ENCODE measurements around the gene TMEM220. TPM values are rescaled to one million over a fixed set of nuclear protein-coding genes. Genes with fewer than 3 reads are reported as not detected.
"Not testable (repeated sequence)": the region's sequence is repeated elsewhere in the genome, so short reads cannot be mapped to it uniquely, and the experiment has no call there.

Gene TMEM220
- total RNA-seq, 4 donors from 2014 or later = 4.5 to 12.1 (median 9.4) TPM

- WGBS = 6% methylated on average over 18 of the region's 18 CpGs
- H3K4me3 ChIP-seq = peak overlapping the region; percentile 96
Observed at GRCh38 chr17:10698096-10698818, 31.6 kb downstream of the TMEM220 start.

GRCh38 chr17:10697092-10698081 is 32.4 kb downstream of the TMEM220 start, which contains the start of the genes ADPRM and SCO1:
Gene ADPRM (plus strand): TSS chr17:10697594. CDS start chr17:10704927, 7,333 bp downstream.
Gene SCO1 (minus strand): TSS chr17:10697533. CDS start chr17:10697507, 26 bp downstream.
- TF ChIP-seq POLR2AphosphoS5 (IDR thresholded peaks at IDR 0.05) (peak; percentile 77 to 96 (median 81)), EP300 (IDR thresholded peaks at IDR 0.05) (no peak), POLR2A (IDR thresholded peaks at IDR 0.05) (peak; percentile 30 to 89), CTCF (IDR thresholded peaks at IDR 0.05) (peak in 1 of 2 donors; percentile 47)
- DNase-seq (ENCODE audit: low spot score in 2 of 2) = peak; percentile 95 to 97
- Histone ChIP-seq H3K27ac (peak within 1 kb of the TSS; percentile 87), H3K4me3 (peak within 1 kb of the TSS; percentile 96), H3K4me1 (peaks cover 26% of the 10 kb centered on the region), H3K9me3 (no peaks in the 10 kb centered on the region), H3K27me3 (no peaks in the 10 kb centered on the region), H3K36me3 (peaks cover 18% of the 10 kb centered on the region)
- WGBS = 1% methylated on average over 23 of the region's 84 CpGs

More at GRCh38 chr17:10698096-10698818, 31.6 kb downstream of the TMEM220 start:
- TF ChIP-seq EP300 (IDR thresholded peaks at IDR 0.05) (no peak), POLR2A (IDR thresholded peaks at IDR 0.05) (no peak), POLR2AphosphoS5 (IDR thresholded peaks at IDR 0.05) (no peak), CTCF (IDR thresholded peaks at IDR 0.05) (no peak)
- Histone ChIP-seq H3K27me3 (no peaks in the 10 kb centered on the region), H3K4me1 (peaks cover 30% of the 10 kb centered on the region), H3K9me3 (no peaks in the 10 kb centered on the region), H3K36me3 (peaks cover 15% of the 10 kb centered on the region), H3K27ac (peak overlapping the region; percentile 87)
- no peak for DNase-seq (ENCODE audit: low spot score in 2 of 2)

- peaks cover 32% of the 10 kb centered on the region for H3K36me3 ChIP-seq
- not testable (repeated sequence) for DNase-seq (ENCODE audit: low spot score in 2 of 2); H3K9me3 ChIP-seq; H3K27me3 ChIP-seq; H3K27ac ChIP-seq
- WGBS = 91% methylated on average over 17 of the region's 17 CpGs
- H3K4me3 ChIP-seq = peak overlapping the region; percentile 96
- H3K4me1 ChIP-seq = peaks cover 26% of the 10 kb centered on the region
Observed at GRCh38 chr17:10695875-10696407, 33.9 kb downstream of the TMEM220 start.

GRCh38 chr17:10687499-10687898 is 42.3 kb downstream of the TMEM220 start:
- no peak for TF ChIP-seq POLR2A (IDR thresholded peaks at IDR 0.05)
- no peak for TF ChIP-seq EP300 (IDR thresholded peaks at IDR 0.05)
- no peak for TF ChIP-seq POLR2AphosphoS5 (IDR thresholded peaks at IDR 0.05)
- TF ChIP-seq CTCF (IDR thresholded peaks at IDR 0.05) = no peak
- 83% methylated on average over 2 of the region's 2 CpGs for WGBS
- no peak for DNase-seq (ENCODE audit: low spot score in 2 of 2)
- peaks cover 66% of the 10 kb centered on the region for H3K36me3 ChIP-seq
- no peak overlapping the region for H3K27ac ChIP-seq
- no peaks in the 10 kb centered on the region for H3K4me1 ChIP-seq
- H3K9me3 ChIP-seq = no peaks in the 10 kb centered on the region
- H3K27me3 ChIP-seq = no peaks in the 10 kb centered on the region
- no peak overlapping the region for H3K4me3 ChIP-seq

GRCh38 chr17:10683853-10684252 is 46.0 kb downstream of the TMEM220 start:
- Histone ChIP-seq H3K4me3 (no peak overlapping the region), H3K36me3 (peaks cover 68% of the 10 kb centered on the region), H3K27me3 (no peaks in the 10 kb centered on the region), H3K9me3 (no peaks in the 10 kb centered on the region), H3K27ac (no peak overlapping the region), H3K4me1 (no peaks in the 10 kb centered on the region)
- 51% methylated on average over 2 of the region's 2 CpGs for WGBS
- DNase-seq (ENCODE audit: low spot score in 2 of 2) = no peak
- TF ChIP-seq POLR2AphosphoS5 (IDR thresholded peaks at IDR 0.05) = no peak
- TF ChIP-seq CTCF (IDR thresholded peaks at IDR 0.05) = no peak
- TF ChIP-seq POLR2A (IDR thresholded peaks at IDR 0.05) = no peak
- no peak for TF ChIP-seq EP300 (IDR thresholded peaks at IDR 0.05)
